NOMO-1 (cell line): Measurements from ENCODE around the gene MEI1.
"Not testable (repeated sequence)": the region's sequence is repeated elsewhere in the genome, so short reads cannot be mapped to it uniquely, and the experiment has no call there.

Experiments
- DNase-seq, 2 experiments: peaks; one replicate each; lab custom pipeline; 2025; ENCODE audit not compliant: unreplicated experiment in 2 of 2; lab: John Stamatoyannopoulos, UW

MEI1 gene

DNA sequence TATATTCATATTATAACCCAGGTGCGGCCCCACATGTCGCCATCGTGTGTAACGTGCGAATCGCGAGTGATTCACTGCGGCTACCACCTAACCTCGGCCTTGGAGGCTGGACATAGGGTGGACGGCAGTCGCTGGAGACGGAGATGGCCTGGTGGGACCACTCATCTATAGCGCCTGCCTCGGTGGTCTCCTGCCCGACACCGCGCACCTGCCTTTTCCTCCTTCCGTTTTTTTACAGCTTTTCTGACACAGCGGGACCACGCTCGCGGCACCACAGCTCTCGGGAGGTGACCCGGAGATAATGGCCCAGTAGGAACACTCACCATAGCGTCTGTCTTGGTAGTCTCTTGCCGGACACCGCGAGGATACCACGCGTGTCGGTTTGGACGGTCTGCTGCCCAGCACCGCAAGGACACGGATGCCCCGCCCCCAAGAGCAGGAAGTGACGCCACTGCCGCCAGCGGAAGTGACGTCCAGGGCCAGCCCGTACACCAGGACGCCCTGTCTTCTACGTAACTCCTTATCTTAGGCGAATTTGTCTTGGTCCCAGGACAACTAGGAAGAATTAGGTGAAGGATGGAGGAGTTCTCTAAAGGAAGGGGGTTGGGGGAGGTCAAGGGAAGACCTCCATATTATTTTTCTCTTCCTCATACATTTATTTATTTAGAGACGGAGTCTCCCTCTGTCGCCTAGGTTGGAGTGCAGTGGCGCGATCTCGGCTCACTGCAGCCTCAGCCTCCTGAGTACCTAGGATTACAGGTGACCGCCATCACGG lies 17.1 kb upstream of the MEI1 start:
- DNase-seq = peak; percentile 39 to 57

DNA sequence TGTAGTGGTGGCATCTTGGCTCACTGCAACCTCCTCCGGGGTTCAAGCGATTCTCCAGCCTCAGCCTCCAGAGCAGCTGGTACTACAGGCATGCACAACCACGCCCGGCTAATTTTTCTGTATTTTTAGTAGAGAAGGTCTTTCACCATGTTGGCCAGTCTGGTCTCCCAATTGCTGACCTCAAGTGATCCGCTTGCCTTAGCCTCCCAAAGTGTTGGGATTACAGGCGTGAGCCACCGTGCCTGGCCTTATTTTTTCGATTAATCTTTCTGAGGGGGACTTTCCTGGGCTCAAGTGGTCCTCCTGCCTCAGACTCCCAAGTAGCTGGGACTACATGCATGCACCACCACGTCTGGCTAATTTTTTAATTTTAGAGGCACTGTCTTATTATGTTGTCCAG lies 16.3 kb upstream of the MEI1 start:
- DNase-seq = no peak

DNA sequence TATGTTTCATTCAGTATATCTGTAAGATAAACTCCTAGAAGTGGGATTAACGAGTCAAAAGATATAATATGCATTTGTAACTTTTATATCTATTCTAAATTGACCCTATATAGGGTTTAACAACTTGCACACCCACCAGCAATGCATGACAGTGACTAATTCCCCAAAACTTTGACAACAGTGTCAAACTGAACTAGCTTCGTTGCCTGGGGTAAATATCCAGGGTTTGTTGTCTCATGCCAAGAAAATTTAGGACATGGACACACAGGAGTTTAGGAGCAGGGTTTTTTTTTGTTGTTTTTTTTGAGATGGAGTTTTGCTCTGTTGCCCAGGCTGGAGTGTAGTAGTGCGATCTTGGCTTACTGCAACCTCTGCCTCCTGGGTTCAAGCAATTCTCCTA lies 15.7 kb upstream of the MEI1 start:
- DNase-seq = no peak

DNA sequence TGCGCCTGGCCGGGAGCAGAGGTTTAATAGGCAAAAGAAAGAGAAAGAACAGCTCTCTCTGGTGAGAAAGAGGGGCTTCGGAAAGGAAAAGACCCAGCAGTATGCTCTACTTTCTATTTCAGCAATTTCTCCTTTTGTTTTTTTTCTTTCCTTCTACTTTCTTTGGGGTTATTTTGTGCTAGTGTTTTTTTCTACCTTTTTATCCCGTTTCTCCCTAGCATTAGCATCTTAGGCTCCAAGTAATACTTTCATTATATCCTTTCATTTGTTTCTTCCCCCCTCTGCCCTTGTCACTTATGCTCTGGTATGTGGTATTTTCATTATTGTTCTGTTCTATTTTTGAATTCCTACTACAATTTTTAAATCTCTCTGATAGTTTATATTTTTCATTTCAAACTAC lies 15.1 kb upstream of the MEI1 start:
- no peak for DNase-seq

DNA sequence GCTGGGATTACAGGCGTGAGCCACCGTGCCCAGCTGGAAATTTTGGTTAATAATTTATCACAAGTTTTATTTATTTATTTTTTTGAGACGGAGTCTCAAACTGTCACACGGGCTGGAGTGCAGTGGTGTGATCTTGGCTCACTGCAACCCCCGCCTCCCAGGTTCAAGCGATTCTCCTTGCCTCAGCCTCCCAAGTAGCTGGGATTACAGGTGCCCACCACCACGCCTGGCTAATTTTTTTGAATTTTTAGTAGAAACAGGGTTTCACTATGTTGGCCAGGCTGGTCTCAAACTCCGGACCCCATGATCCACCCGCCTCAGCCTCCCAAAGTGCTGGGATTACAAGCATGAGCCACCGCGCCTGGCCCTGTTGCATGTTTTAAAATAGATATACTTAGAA lies 12.4 kb upstream of the MEI1 start:
- not testable (repeated sequence) for DNase-seq

DNA sequence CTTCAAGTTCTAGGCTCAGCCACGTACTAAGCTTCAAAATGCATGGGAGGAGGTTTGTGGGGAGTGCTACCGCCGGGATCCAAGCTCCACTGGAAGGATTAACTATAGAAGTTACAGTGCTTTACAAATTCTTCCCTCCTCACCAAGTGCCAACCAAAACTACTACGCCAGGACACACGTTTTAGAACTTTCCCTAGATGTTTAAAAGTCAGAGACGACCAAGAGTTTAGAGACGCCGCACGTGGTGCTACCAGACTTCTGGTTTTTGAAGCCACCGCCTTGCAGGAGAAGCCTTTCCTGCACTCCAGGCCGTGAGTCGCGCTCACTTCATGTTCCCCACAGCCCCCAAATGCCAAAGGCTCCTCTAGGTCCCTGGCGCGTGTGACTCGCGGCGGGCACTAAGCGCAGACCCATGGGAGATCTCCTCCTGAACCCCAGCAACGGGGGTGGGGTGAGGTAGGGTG lies 11.4 kb upstream of the MEI1 start:
- peak; percentile 40 to 54 for DNase-seq

DNA sequence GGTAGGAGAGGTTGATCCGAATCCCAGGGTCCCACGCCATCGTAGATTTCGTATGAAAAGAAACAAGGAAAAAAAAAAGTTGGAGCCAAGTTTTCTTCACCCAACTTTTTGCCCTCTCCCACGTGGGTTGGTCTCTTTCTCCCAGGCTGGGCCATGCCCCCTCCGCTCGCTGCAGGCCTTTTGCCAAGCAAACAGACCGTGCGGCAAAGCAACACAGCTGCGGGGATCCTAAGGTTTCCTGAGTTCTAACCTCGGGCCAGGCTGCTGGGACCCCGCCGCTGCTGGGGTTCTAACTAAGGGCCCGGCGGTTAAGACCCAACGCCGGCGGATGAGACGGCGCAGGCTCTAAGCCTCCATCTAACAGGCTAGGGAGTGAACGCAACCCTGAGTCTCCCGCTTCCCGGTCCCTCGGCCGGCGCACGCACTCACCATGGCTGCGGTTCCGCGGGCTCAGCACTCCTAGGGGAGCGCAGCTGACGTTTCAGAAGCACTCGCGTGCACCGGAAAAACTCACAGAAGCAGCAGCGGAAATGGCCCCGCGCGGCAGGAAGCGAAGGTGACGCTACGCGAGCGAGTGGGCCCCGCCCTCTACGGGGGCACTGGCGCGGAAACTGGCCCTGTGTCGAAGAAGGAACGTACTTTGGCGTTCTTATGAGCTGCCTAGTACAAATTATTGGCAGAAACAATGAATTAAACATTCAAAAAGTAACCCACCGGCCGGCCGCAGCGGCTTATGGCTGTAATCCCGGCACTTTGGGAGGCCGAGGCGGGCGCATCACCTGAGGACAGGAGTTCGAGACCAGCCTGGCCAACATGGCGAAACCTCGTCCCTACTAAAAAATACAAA lies 10.7 kb upstream of the MEI1 start, which contains the start of gene SNU13:
Gene SNU13 (minus strand): TSS at position 503 of the 847 bp plus-strand sequence. CDS start 71 bp downstream, at position 432.
- DNase-seq = peak; percentile 92 to 93

DNA sequence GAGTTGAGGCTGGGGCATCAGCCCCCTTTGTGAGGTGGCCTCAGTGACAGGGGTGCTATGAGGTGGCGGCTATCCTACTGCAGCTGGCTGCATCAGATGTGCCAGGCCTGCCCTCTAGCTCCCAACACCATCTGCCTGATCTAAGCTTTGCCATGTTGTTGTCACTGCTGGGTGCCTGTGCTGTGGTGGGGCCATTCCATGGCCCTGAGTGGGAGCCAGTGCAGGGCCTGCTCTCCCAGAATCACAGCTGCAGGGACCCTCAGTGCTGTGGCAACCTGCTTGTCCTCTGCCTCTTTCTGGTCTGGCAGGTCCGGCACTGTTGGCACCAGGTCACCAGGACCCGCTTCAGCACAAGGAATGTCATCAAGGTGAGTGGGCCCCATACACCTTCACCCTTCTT lies 8.8 kb upstream of the MEI1 start:
- DNase-seq = no peak

DNA sequence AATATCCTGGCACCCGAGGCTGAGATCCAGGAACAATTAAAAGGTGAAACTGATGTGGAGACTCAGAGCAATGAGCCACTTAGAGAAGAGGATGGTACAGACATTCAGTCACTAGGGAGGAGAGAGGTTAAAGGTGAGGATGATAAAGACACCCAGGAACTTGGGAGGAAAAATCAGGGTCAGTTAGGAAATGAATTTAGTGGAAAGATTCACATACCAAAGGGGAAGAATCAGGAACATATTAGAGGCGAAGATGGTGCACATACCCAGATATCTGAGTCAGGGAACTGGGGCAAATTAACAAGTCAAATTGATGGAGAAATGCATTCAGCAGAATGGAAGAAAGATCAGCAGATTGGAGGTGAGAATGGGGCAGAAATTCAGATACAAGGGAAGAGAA lies 4.1 kb upstream of the MEI1 start:
- no peak for DNase-seq

DNA sequence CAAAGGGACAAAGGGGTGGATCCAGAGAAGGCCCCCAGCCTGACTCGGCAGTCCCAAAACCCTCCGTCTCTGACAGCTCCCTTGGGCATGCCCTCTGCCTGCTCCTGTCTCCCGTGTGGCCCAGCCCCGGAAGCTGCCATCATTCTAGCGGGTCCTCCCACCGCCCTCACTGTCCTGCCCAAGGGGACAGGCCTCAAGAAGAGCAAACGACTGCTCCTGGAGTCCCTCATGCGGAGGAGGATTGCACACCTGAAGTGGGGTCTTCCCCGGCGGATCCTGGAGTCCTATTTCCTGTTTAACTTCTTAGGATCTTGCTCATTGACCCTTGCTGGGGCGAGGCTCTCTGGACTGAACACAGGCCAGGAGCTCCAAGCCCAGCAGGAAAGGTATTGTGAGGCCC lies 2.6 kb upstream of the MEI1 start:
- no peak for DNase-seq

DNA sequence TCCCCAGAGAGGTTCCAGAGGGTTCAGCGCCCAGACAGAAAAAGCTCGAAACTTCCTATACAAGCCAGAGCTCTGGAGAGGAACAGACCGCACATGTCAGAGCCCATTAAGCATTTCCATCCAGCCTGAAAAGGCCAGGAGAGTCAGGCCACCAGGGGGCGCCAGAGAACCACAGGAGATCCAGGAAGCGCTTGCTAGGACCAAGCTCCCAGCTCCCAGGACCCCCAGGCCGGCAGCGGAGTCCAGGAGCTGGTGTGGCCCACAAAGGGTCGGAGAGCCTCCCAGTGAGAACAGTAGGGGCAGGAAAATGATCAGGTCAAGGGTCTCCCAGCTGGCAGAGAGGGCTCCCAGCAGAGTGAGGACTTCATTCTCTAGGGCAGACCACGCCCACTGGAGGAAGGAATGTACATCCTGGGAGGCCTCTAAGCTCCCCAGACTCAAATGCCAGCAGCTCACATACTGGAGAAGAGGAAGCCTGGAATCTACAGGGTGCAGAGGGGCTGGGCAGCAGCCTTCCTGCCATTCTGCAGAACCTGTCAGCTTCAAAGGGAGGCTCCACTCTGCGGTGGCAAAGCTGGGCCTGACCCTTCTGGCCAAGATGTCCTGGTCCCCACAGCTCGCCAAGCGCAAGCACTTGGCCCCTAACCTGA lies 2.1 kb upstream of the MEI1 start:
- peak; percentile 62 to 84 for DNase-seq

DNA sequence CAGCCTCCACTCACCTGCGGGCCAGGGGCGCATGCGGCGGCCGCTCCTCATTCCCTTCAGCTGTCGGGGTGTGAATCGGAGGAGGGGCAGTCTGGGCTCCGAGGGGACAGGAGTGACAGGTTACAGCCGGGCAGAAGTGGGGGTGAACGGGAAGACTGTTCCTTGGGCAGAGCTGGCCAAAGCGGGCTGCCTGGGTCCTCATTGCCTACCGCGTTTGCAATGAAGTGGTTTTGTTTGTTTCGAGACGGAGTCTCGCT lies 733 bp downstream of the MEI1 start:
- no peak for DNase-seq

DNA sequence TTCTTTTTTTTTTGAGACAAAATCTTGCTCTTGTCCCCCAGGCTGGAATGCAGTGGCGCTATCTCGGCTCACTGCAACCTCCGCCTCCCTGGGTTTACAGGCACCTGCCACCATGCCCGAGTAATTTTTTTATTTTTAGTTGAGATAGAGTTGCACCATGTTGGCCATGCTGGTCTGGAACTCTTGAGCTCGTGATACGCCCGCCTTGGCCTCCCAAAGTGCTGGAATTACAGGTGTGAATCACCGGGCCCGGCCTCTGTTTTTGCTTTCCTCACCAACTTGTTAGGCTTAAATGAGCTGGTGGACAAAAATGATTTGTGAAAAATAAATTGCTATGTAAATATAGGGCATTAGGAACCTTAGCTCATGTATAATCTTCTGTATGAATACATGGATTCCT lies 3.5 kb downstream of the MEI1 start:
- DNase-seq = no peak

DNA sequence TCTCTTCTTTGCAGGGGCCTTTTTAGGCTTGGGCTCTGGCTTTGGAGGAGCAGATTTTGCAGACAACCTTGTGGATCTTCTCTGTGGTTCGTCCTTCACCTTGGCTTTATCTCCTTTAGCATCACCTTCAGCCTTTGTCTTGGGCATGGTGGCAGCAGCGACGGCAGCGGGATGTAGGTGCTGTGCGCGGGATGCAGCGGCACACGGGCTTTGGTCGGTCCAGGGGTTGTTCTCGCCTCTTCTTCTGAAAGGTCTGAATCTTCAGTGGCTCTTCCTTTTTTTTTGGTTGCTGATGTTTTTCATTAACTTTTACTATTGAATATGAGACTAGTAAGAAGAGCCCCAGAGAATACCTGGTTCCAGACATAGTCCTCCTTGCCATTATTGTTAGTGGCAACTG lies 10.0 kb downstream of the MEI1 start:
- DNase-seq = no peak

DNA sequence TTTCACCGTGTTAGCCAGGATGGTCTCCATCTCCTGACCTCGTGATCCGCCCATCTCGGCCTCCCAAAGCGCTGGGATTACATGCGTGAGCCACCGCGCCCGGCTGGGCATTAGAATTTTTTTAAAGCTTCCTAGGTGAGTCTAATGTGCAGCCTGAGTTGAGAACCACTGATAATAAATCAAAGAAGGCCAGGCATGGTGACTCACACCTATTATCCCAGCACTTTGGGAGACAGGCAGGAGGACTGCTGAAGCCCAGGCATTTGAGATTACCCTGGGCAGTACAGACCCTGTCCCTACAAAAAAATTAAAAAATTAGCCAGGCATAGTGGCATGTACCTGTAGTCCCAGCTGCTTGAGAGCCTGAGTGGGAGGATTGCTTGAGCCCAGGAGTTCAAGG lies 13.7 kb downstream of the MEI1 start:
- DNase-seq = no peak

DNA sequence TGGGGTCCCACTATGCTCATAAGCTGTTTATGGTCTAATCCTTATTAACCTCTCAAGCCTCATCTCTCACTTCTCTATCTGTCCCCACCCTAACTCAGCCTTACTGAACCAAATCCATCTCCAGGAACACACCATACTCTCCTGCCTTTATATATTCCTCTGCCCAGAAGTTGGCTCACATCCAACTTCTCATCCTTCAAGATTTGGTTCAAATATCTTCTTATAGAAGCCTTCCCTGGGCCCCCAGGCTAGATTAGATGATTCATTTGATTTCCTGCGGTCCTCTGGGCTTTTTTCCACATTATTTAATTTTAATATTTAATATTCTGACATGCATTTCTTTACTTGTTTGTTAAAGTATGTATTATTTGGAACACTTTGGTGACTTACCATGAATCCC lies 23.2 kb downstream of the MEI1 start:
- no peak for DNase-seq

DNA sequence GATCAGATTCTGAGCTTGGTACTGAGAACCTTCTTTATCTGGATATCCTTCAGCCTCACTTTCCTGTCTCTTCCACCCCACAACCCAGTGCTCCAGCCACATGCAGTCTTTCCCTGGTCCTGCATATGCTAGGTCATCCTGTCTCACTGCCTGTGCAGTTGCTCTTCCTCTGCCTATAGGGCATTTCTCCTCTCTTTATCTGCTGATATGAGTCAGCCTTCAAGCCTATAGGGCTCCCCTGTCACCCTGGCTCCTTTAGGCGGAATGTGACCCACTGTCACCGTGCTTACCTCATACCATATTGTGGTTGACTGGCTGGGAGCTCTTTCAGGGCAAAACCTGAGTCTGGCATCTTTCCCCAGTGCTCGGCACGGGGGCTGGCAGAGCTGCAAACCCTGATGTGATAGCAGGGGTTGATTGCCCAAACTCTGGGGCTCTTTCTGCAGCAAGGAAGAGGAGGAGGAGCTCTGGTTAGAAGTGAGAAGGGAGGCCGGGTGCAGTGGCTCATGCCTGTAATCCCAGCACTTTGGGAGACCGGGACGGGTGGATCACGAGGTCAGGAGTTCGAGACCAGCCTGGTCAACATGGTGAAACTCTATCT lies 26.3 kb downstream of the MEI1 start:
- DNase-seq = no peak

DNA sequence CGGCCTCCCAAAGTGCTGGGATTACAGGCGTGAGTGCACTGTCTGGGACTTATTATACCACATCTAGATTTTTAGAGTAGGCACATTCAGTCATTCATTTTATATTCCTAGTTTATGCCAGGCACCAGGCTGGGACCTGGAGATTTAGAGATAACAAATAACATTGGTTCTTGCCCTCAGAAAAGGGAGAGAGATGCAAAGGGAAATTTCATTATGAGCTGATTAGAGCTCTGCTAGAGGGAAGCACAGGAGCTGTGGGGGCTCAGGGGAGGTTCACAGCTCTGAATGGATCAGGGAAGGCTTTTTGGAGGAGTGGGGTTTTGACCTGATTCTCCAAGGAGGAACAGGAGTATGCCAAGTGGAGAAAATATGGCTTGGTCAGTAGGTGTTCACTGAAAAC lies 32.3 kb downstream of the MEI1 start:
- no peak for DNase-seq

DNA sequence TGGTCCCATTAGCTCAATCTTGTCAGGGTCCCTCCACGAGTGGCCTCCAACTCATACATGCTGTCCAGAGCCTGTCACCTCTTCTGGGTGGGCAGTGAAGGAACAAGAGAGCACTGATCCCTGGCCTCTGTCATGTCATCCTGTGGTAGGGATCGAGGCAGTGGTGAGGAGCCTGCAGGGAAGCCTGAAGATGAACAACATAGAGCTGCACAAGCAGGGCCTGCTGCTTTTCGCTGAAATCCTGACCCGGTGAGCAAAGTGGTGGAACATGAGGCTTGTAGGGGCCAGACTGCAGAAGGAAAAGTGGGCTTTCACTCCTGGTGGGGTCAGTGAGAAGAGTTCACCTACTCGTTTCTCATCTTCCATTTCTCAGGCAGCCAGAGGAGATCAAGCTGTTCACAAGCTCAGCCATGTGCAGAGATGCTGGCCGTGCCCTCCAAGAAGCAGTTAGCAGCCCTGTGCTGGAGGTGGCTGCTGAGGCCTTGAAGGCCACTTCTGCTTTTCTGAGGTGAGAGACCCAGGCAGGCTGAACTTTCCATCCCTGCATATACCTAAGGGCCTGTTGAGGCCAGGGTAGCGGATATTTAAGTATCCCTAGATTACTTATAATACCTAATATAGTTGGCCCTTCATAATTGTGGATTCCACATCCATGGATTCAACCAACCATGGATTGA lies 32.9 kb downstream of the MEI1 start:
- DNase-seq = peak in 1 of 2 experiments; percentile 21

DNA sequence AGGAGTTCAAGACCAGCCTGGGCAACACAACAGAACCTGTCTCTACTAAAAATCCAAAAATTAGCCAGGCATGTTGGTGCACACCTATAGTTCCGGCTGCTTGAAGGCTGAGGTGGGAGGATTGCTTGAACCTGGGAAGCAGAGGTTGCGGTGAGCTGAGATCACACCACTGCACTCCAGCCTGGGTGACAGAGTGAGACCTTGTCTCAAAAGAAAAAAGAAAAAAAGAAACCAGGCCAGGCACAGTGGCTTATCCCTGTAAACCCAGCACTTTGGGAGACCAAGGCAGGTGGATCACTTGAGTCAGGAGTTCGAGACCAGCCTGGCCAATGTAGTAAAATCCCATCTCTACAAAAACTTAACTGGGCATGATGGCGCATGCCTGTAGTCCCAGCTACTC lies 33.9 kb downstream of the MEI1 start:
- DNase-seq = not testable (repeated sequence)

DNA sequence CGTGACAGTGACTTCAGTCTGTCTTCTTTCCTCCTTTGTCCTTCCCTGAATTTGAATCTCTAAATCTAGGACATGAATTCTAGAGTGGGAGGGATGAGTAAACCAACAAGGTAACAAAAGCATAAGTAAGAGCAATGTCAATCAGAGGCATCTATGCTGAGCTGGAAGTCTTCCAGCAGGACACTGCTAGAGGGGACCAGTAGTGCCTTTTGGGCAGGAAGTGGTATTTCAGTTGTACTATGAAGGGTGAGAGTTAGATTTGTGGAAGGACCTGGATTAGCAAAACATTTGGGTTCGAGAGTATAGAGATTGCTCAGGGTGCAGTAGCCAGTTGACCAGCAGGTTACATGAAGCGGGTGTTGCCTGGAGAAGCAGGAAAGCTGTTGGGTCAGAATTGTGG lies 40.3 kb downstream of the MEI1 start:
- DNase-seq = no peak
